HG03103 (cell line): ENCODE results near the gene MAP4.
"Not testable (repeated sequence)": the region's sequence is repeated elsewhere in the genome, so short reads cannot be mapped to it uniquely, and the experiment has no call there.

Experiments
- ATAC-seq: cut with Tn5 transposase; IDR thresholded peaks from one replicate; pipeline ENCODE4 v1.9.1; 2021; ENCODE audit warnings: low read depth; ENCODE audit not compliant: unreplicated experiment

MAP4 gene, protein sequence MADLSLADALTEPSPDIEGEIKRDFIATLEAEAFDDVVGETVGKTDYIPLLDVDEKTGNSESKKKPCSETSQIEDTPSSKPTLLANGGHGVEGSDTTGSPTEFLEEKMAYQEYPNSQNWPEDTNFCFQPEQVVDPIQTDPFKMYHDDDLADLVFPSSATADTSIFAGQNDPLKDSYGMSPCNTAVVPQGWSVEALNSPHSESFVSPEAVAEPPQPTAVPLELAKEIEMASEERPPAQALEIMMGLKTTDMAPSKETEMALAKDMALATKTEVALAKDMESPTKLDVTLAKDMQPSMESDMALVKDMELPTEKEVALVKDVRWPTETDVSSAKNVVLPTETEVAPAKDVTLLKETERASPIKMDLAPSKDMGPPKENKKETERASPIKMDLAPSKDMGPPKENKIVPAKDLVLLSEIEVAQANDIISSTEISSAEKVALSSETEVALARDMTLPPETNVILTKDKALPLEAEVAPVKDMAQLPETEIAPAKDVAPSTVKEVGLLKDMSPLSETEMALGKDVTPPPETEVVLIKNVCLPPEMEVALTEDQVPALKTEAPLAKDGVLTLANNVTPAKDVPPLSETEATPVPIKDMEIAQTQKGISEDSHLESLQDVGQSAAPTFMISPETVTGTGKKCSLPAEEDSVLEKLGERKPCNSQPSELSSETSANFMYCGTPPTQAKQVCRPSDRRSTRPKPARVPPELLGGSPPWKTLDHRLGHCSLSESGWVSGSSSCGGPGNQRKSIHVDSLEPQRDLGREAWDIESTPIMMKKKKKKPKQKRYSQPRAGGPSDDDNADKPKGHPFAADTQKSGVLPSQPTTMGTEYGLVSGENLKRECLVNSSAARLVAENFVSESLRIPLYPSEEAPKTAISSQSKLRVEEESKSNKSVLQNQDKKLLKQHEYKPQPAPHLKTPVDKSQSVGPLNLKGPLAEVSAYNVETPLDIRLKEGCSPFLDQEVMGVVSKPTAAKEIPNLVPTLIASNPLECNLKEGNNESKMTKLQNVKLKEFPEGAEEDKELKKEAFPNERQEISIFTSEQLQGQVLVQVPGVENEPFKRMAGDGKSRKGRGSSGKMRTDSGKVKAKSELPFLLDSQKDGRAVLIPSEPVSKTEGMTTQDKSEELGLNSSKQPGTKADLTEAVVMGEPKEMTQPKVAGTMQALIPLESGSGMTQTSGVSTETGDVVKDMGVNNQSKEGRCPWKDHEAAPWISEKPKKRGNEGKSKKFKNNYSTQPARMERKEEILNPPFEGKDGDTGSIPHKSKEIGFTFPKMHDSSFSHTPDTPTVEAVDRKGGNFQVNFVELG (N-terminal part only)

DNA sequence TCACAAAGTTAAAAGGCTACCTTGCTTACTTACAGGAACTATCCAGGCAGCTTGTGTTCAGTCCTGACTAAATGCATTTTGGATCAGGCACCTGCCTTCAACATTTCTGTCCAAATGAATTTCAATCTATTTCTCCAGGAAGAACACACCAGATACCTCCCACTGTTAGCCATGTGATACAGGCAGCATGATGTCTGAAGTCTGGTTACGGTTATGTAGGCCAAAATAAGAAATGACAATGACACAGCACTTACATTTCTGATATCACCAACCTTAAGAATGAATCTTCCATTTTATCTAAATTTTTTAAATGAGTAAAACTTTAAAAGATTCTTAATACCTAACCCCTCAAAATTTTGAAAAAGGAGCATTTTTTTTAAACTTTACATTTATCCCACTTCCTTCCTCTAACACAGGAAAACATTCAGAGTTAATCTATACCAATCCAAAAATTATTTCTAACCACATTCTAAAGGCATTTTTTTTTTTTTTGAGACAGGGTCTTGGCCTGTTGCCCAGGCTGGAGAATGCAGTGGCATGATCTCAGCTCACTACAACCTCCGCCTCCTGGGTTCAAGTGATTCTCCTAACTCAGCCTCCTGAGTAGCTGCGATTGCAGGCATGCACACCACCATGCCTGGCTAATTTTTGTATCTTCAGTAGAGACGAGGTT, at the start of gene MAP4:
Gene MAP4 (minus strand): TSS at position 116 of the 673 bp plus-strand sequence. CDS start 17,556 bp downstream, outside the sequence.
- ATAC-seq, result no peak

GRCh38 chr3:48065035-48065434, 48.8 kb upstream of the MAP4 start:
- ATAC-seq, result no peak

DNA sequence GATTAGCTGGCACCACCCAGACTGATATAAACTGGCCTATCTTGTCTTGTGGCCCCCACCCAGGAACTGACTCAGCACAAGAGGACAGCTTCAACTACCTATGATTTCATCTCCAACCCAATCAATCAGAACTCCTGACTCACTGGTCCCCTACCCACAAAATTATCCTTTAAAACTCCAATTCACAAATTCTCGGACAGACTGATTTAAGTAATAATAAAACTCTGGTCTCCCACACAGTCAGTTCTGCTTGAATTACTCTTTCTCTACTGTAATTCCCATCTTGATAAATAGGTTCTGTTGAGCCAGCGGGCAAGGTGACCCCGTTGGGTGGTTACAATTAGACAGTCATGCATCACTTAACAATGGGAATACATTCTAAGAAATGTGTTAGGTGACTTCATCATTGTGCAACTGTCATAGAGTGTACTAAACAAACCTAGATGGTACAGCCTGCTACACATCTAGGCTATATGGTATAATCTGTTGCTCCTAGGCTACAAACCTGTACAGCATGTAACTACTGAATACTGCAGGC, 48.1 kb upstream of the MAP4 start:
- no peak for ATAC-seq

- ATAC-seq, result not testable (repeated sequence)
Observed at GRCh38 chr3:48061586-48061985, 45.4 kb upstream of the MAP4 start.

DNA sequence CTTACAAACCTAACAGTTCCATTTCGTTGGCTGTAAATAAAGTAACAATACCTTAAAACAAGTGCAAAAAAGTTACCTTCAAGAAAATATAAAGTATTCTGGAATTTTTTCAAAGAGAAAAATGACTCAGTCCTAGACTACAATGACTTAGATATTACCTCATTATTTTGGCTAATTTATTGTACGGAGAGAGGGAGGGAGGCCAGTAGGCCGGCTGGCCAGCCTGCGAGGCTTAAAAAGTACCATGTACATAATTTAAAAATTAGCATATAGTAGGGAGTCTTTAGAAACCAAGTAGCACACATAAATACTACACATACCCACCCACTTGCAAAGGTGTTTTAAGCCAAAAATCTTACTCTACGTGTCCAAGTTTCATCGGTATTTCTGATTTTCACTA, 41.9 kb upstream of the MAP4 start:
- no peak for ATAC-seq

DNA sequence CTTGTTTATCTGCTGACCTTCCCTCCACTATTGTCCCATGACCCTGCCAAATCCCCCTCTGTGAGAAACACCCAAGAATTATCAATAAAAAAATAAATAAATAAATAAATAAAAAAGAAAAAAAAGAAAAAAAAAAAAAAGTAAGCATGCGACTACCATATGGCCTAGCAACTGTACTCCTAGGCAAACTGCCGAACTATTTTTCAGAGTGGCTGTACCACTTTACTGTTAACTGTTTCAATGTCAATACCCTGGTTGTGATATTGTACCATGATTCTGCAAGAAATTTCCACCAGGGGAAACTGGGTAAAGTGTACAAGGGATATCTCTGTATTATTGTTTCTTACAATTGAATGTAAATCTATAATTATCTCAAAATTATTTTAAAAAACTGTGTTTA, 41.3 kb upstream of the MAP4 start:
- ATAC-seq, result no peak

- no peak for ATAC-seq
Observed at GRCh38 chr3:48047841-48048464, 31.7 kb upstream of the MAP4 start.

- no peak for ATAC-seq
Observed at GRCh38 chr3:48042071-48042760, 26.0 kb upstream of the MAP4 start.

DNA sequence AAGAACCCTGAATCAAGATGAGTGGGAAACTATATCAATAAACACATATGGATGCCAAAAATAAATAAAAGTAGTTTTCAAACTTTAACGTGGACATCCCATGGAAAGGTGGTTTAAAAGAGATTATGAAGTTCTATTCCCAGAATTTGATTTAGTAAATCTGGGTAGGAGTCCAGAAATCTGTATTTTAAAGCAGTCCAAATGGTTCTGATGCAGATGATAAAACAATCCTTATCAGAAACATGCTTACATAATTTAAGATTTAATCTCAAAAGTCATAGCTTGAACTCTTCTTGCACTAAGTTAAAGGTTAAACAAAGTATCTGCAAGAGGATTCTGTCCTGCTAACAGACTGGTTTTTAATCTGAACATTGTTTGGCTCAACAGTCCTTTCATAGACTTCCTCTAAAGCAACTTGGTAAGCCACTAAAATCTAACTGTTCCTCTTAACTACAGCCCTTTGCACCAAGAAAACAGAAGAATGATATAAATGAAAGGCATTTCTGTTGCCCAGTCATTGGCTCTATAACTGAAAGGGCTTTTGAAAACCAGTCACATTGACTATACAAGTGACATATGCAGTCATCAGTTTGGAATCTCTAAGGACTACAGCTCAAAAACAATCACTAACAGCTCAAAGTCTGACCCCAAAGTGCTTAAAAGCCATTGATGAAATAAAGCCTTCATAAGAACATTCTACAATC, 23.4 kb upstream of the MAP4 start:
- ATAC-seq, result no peak

- ATAC-seq, result no peak
Observed at GRCh38 chr3:48038971-48039481, 22.8 kb upstream of the MAP4 start.

GRCh38 chr3:48034000-48034516, 17.8 kb upstream of the MAP4 start:
- no peak for ATAC-seq

DNA sequence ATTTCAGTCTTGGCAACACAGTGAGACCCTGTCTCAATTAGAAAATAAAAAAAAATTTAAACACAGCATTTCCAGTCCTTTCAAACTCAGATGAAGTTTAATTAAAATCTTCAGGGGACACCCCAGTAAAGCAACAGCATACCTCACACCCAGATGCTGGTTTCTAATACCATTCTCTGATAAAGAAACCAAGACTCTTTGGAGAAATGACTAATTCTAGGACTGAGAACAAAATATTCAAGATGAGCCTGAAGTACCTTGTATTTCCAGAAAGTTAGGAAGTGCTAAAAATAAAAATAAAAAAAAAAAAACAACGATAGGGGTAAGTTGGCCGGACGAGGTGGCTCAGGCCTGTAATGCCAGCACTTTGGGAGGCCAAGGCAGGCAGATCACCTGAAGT, 14.0 kb upstream of the MAP4 start:
- no peak for ATAC-seq

GRCh38 chr3:48026951-48027908, 11.0 kb upstream of the MAP4 start:
- no peak for ATAC-seq

- ATAC-seq, result no peak
Observed at GRCh38 chr3:48026098-48026497, 9.9 kb upstream of the MAP4 start.

DNA sequence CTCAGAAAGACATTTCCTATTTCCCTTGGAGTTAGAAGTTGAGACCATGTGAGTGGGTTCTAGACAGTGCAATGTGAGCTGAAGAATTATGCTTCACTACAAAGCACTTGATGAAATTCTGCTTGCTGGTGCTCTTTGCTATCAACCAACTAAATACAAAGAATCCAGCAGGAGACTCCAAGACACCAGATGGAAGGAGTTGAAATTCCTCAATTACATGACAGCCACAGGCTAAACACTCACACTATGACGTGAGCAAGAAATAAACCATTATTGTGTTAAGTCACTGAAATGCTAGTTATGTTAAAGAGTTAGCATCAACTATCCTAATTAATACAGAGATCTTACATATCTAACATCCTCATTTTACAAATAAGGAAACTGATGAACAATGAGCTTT, 8.2 kb upstream of the MAP4 start:
- ATAC-seq, result no peak

GRCh38 chr3:48023377-48023776, 7.2 kb upstream of the MAP4 start:
- ATAC-seq, result no peak

DNA sequence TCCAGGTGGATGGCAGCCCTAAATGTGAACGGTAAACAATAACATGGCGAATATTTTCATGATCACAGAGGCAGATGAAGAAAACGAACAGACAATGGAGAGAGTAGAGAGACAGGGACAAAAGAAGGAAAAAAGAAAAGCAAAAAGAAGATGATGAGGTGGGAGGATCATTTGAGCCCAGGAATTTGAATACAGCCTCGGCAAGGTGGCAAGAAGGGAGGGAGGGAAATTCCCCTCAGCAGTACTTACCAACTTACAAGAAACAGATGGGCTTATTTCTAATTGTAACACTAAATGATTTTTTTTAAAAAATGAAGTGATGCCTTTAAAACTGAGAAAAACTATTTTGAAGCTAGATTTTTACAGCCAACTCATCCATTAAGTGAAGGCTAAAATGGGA, 6.0 kb upstream of the MAP4 start:
- ATAC-seq, result no peak
